ENCODE results near the gene CAMK1G.

The CAMK1G gene

GRCh38 chr1:209630383-209631225, 47.1 kb downstream of the CAMK1G start:
- DNase-seq (ENCODE audit: insufficient read length) (no peak), FAIRE-seq (no peak)
- TF ChIP-seq POLR2A (IDR thresholded peaks at IDR 0.05; ENCODE audit: low read depth, low read length) = no peak
- no peak for TF ChIP-seq POLR2AphosphoS5 (IDR thresholded peaks at IDR 0.05; ENCODE audit: low read depth, low read length)
- no peak for TF ChIP-seq TAF1 (IDR thresholded peaks at IDR 0.05; ENCODE audit: borderline replicate concordance, low read depth, low read length)

- no peak for TF ChIP-seq POLR2A (IDR thresholded peaks at IDR 0.05; ENCODE audit: low read depth, low read length)
- no peak for TF ChIP-seq POLR2AphosphoS5 (IDR thresholded peaks at IDR 0.05; ENCODE audit: low read depth, low read length)
- no peak for TF ChIP-seq TAF1 (IDR thresholded peaks at IDR 0.05; ENCODE audit: borderline replicate concordance, low read depth, low read length)
- DNase-seq (ENCODE audit: insufficient read length) = no peak
- FAIRE-seq = no peak
Measured at GRCh38 chr1:209633335-209633997, 50.0 kb downstream of the CAMK1G start.

- no peak for DNase-seq (ENCODE audit: insufficient read length)
- TF ChIP-seq TAF1 (IDR thresholded peaks at IDR 0.05; ENCODE audit: borderline replicate concordance, low read depth, low read length) (no peak), POLR2A (IDR thresholded peaks at IDR 0.05; ENCODE audit: low read depth, low read length) (no peak), POLR2AphosphoS5 (IDR thresholded peaks at IDR 0.05; ENCODE audit: low read depth, low read length) (no peak)
- no peak for FAIRE-seq
Measured at GRCh38 chr1:209634005-209634737, 50.7 kb downstream of the CAMK1G start.

- FAIRE-seq (no peak), DNase-seq (ENCODE audit: insufficient read length) (no peak)
- TF ChIP-seq TAF1 (IDR thresholded peaks at IDR 0.05; ENCODE audit: borderline replicate concordance, low read depth, low read length) (no peak), POLR2AphosphoS5 (IDR thresholded peaks at IDR 0.05; ENCODE audit: low read depth, low read length) (no peak), POLR2A (IDR thresholded peaks at IDR 0.05; ENCODE audit: low read depth, low read length) (no peak)
Measured at GRCh38 chr1:209635850-209636249, 52.3 kb downstream of the CAMK1G start.

GRCh38 chr1:209641832-209642172, 58.3 kb downstream of the CAMK1G start:
- FAIRE-seq (no peak), DNase-seq (ENCODE audit: insufficient read length) (no peak)
- TF ChIP-seq TAF1 (IDR thresholded peaks at IDR 0.05; ENCODE audit: borderline replicate concordance, low read depth, low read length) = no peak

- no peak for DNase-seq (ENCODE audit: insufficient read length)
- FAIRE-seq = no peak
- TF ChIP-seq POLR2A (IDR thresholded peaks at IDR 0.05; ENCODE audit: low read depth, low read length) (no peak), POLR2AphosphoS5 (IDR thresholded peaks at IDR 0.05; ENCODE audit: low read depth, low read length) (no peak), TAF1 (IDR thresholded peaks at IDR 0.05; ENCODE audit: borderline replicate concordance, low read depth, low read length) (no peak)
Measured at GRCh38 chr1:209642816-209643215, 59.3 kb downstream of the CAMK1G start.

- DNase-seq (ENCODE audit: insufficient read length) (no peak), FAIRE-seq (no peak)
- TF ChIP-seq POLR2AphosphoS5 (IDR thresholded peaks at IDR 0.05; ENCODE audit: low read depth, low read length) = no peak
- no peak for TF ChIP-seq TAF1 (IDR thresholded peaks at IDR 0.05; ENCODE audit: borderline replicate concordance, low read depth, low read length)
- TF ChIP-seq POLR2A (IDR thresholded peaks at IDR 0.05; ENCODE audit: low read depth, low read length) = no peak
Measured at GRCh38 chr1:209643285-209644020, 59.9 kb downstream of the CAMK1G start.

- no peak for FAIRE-seq
- DNase-seq (ENCODE audit: insufficient read length) = no peak
- TF ChIP-seq POLR2AphosphoS5 (IDR thresholded peaks at IDR 0.05; ENCODE audit: low read depth, low read length) (no peak), POLR2A (IDR thresholded peaks at IDR 0.05; ENCODE audit: low read depth, low read length) (no peak), TAF1 (IDR thresholded peaks at IDR 0.05; ENCODE audit: borderline replicate concordance, low read depth, low read length) (no peak)
Measured at GRCh38 chr1:209645574-209646452, 62.3 kb downstream of the CAMK1G start.

GRCh38 chr1:209646558-209646957, 63.0 kb downstream of the CAMK1G start:
- FAIRE-seq (no peak), DNase-seq (ENCODE audit: insufficient read length) (no peak)
- no peak for TF ChIP-seq POLR2AphosphoS5 (IDR thresholded peaks at IDR 0.05; ENCODE audit: low read depth, low read length)
- no peak for TF ChIP-seq TAF1 (IDR thresholded peaks at IDR 0.05; ENCODE audit: borderline replicate concordance, low read depth, low read length)
- TF ChIP-seq POLR2A (IDR thresholded peaks at IDR 0.05; ENCODE audit: low read depth, low read length) = no peak

- no peak for FAIRE-seq
- TF ChIP-seq POLR2AphosphoS5 (IDR thresholded peaks at IDR 0.05; ENCODE audit: low read depth, low read length) = no peak
- DNase-seq (ENCODE audit: insufficient read length) = no peak
Measured at GRCh38 chr1:209647156-209647555, 63.6 kb downstream of the CAMK1G start.
